ENCODE results near the gene CWC27. TPM values are rescaled to one million over a fixed set of nuclear protein-coding genes. Genes with fewer than 3 reads are reported as not detected.

CWC27 gene
- total and polyA plus RNA-seq, 9 of the 15 experiments (the other 6 are each of a cell fraction or from before 2014, with no cell fraction given), result 19.7 to 49.3 (median 38.3) TPM

GRCh38 chr5:65014769-65015168, 246.0 kb downstream of the CWC27 start:
- TF ChIP-seq MCM5 (IDR thresholded peaks at IDR 0.05; ENCODE audit: low read depth) (no peak), ZBTB12 (CRISPR knock-in tag; IDR thresholded peaks at IDR 0.05) (no peak), TCF15 (CRISPR knock-in tag; IDR thresholded peaks at IDR 0.05) (no peak)
- no TSS peak for BruUV-seq (replicated peaks)
- WGBS (ENCODE audit: insufficient coverage, low coverage, missing lambda C conversion rate), result 32% methylated on average over 2 of the region's 2 CpGs
- ATAC-seq, result no peak
- no peaks in the 10 kb centered on the region for H3K9me1 ChIP-seq (ENCODE audit: control insufficient read depth, insufficient read depth, low read length)
- no peaks in the 10 kb centered on the region for H3K4me1 ChIP-seq (replicated peaks in 1 of 2; ENCODE audit: control insufficient read depth in 2 of 2, insufficient read depth in 2 of 2, low read length in 2 of 2)
- H3K79me2 ChIP-seq (ENCODE audit: control insufficient read depth, insufficient read depth, low read length), result no peaks in the 10 kb centered on the region
- no peaks in the 10 kb centered on the region for H3K27me3 ChIP-seq (ENCODE audit: control insufficient read depth in 2 of 2, insufficient read depth in 2 of 2, low read length in 2 of 2)
- no peak for DNase-seq (ENCODE audit: extremely low read depth in 1 of 4, low spot score in 3 of 4)
- H3K9me3 ChIP-seq (replicated peaks; ENCODE audit: control insufficient read depth, insufficient read depth, low read depth, low read length), result no peaks in the 10 kb centered on the region
- no peak for FAIRE-seq
- H2AFZ ChIP-seq (ENCODE audit: low read depth, low read length), result no peak overlapping the region
- intact Hi-C loops (cut with micrococcal nuclease) (no loop called here), in situ Hi-C loops (cut with MboI) (no loop called here)
- no peaks in the 10 kb centered on the region for H4K20me1 ChIP-seq (replicated peaks; ENCODE audit: control insufficient read depth, insufficient read depth, low read length)
- POLR2A ChIA-PET, result no interaction called here
- H3K36me3 ChIP-seq (ENCODE audit: control insufficient read depth, insufficient read depth, low read length), result no peaks in the 10 kb centered on the region
- CTCF ChIA-PET (ENCODE audit: low intra/inter-chr PET ratio), result no interaction called here
- no peak overlapping the region for H3K9ac ChIP-seq (ENCODE audit: insufficient read depth in 1 of 2, low read depth in 2 of 2, low read length in 2 of 2)
- no peak overlapping the region for H3K4me2 ChIP-seq (ENCODE audit: insufficient read depth, low read length)
- no peak overlapping the region for H3K27ac ChIP-seq (ENCODE audit: extremely low read depth, low read depth, low read length)
- H3K4me3 ChIP-seq, result no peak overlapping the region

- Histone ChIP-seq H3K79me2 (ENCODE audit: control insufficient read depth, insufficient read depth, low read length) (no peaks in the 10 kb centered on the region), H3K4me3 (no peak overlapping the region), H3K4me1 (replicated peaks in 1 of 2; ENCODE audit: control insufficient read depth in 2 of 2, insufficient read depth in 2 of 2, low read length in 2 of 2) (no peaks in the 10 kb centered on the region), H3K27ac (ENCODE audit: extremely low read depth, low read depth, low read length) (no peak overlapping the region), H3K36me3 (ENCODE audit: control insufficient read depth, insufficient read depth, low read length) (no peaks in the 10 kb centered on the region), H3K4me2 (ENCODE audit: insufficient read depth, low read length) (no peak overlapping the region), H3K9ac (ENCODE audit: insufficient read depth in 1 of 2, low read depth in 2 of 2, low read length in 2 of 2) (no peak overlapping the region), H3K9me1 (ENCODE audit: control insufficient read depth, insufficient read depth, low read length) (no peaks in the 10 kb centered on the region), H3K27me3 (ENCODE audit: control insufficient read depth in 2 of 2, insufficient read depth in 2 of 2, low read length in 2 of 2) (no peaks in the 10 kb centered on the region), H2AFZ (ENCODE audit: low read depth, low read length) (no peak overlapping the region), H3K9me3 (replicated peaks; ENCODE audit: control insufficient read depth, insufficient read depth, low read depth, low read length) (no peaks in the 10 kb centered on the region), H4K20me1 (replicated peaks; ENCODE audit: control insufficient read depth, insufficient read depth, low read length) (no peaks in the 10 kb centered on the region)
- POLR2A ChIA-PET, result no interaction called here
- WGBS (ENCODE audit: insufficient coverage, low coverage, missing lambda C conversion rate), result 79% methylated on average over 3 of the region's 3 CpGs
- intact Hi-C loops (cut with micrococcal nuclease), result no loop called here
- CTCF ChIA-PET (ENCODE audit: low intra/inter-chr PET ratio), result no interaction called here
- in situ Hi-C loops (cut with MboI), result no loop called here
- ATAC-seq, result no peak
- no TSS peak for BruUV-seq (replicated peaks)
- TF ChIP-seq ZBTB5 (IDR thresholded peaks at IDR 0.05) (no peak), KAT8 (IDR thresholded peaks at IDR 0.05; ENCODE audit: low read depth) (no peak), XRCC3 (IDR thresholded peaks at IDR 0.05) (no peak), MIER1 (IDR thresholded peaks at IDR 0.05; ENCODE audit: low read depth) (no peak), TAF9B (IDR thresholded peaks at IDR 0.05; ENCODE audit: partially characterized antibody) (no peak), NR2C2 (CRISPR knock-in tag; IDR thresholded peaks at IDR 0.05) (no peak), NR2C2 (tag; IDR thresholded peaks at IDR 0.05) (no peak), GATA2 (CRISPR knock-in tag; IDR thresholded peaks at IDR 0.05) (no peak)
- DNase-seq (ENCODE audit: extremely low read depth in 1 of 4, low spot score in 3 of 4), result no peak
- FAIRE-seq, result no peak
Observed at GRCh38 chr5:65015767-65016166, 247.0 kb downstream of the CWC27 start.

Measured in K562 (cell line).